LNCAP (cell line): Measurements from ENCODE around the gene NDUFAF7.

ENCODE experiments used
- CTCF ChIP-seq: fragments of 450-650 bp; IDR thresholded peaks from 2 replicates; pipeline ENCODE4 v1.5.1; 2017; ENCODE audit warnings: mild to moderate bottlenecking

NDUFAF7 gene

GRCh38 chr2:37262522-37262921 lies 31.1 kb downstream of the NDUFAF7 start:
- no peak for TF ChIP-seq CTCF

GRCh38 chr2:37263839-37264238 lies 32.4 kb downstream of the NDUFAF7 start:
- no peak for TF ChIP-seq CTCF

GRCh38 chr2:37267685-37268084 lies 36.2 kb downstream of the NDUFAF7 start:
- no peak for TF ChIP-seq CTCF

GRCh38 chr2:37268111-37268510 lies 36.7 kb downstream of the NDUFAF7 start:
- no peak for TF ChIP-seq CTCF

- TF ChIP-seq CTCF, result no peak
Observed at GRCh38 chr2:37271376-37272067, 40.1 kb downstream of the NDUFAF7 start.

- TF ChIP-seq CTCF, result no peak
Observed at GRCh38 chr2:37274359-37274965, 43.0 kb downstream of the NDUFAF7 start.

GRCh38 chr2:37276291-37276690 lies 44.8 kb downstream of the NDUFAF7 start:
- no peak for TF ChIP-seq CTCF
